GM19043 (cell line): ENCODE data around the gene NCAPD3.
"Not testable (repeated sequence)": the region's sequence is repeated elsewhere in the genome, so short reads cannot be mapped to it uniquely, and the experiment has no call there.

Experiments
- ATAC-seq: cut with Tn5 transposase; IDR thresholded peaks from one replicate; pipeline ENCODE4 v1.9.1; 2021; ENCODE audit warnings: low read depth; ENCODE audit not compliant: unreplicated experiment

Gene NCAPD3

GRCh38 chr11:134226806-134227325, 3.1 kb upstream of the NCAPD3 start:
- ATAC-seq, result no peak

GRCh38 chr11:134224710-134225664, 1.2 kb upstream of the NCAPD3 start:
- ATAC-seq, result peak; percentile 12

- no peak for ATAC-seq
These were observed 646 bp downstream of the NCAPD3 start for GRCh38 chr11:134223121-134223520.

GRCh38 chr11:134216816-134217215, 7.0 kb downstream of the NCAPD3 start:
- no peak for ATAC-seq

- ATAC-seq, result no peak
These were observed 7.9 kb downstream of the NCAPD3 start for GRCh38 chr11:134215836-134216235.

GRCh38 chr11:134207538-134208239, 16.1 kb downstream of the NCAPD3 start:
- ATAC-seq, result no peak

GRCh38 chr11:134206185-134206584, 17.6 kb downstream of the NCAPD3 start:
- ATAC-seq, result no peak

GRCh38 chr11:134205729-134206128, 18.0 kb downstream of the NCAPD3 start:
- ATAC-seq, result no peak

GRCh38 chr11:134202661-134203060, 21.1 kb downstream of the NCAPD3 start:
- no peak for ATAC-seq

- ATAC-seq, result no peak
These were observed 23.1 kb downstream of the NCAPD3 start for GRCh38 chr11:134200688-134201087.

GRCh38 chr11:134199531-134199930, 24.2 kb downstream of the NCAPD3 start:
- ATAC-seq, result no peak

- ATAC-seq, result no peak
These were observed 27.0 kb downstream of the NCAPD3 start for GRCh38 chr11:134196756-134197155.

GRCh38 chr11:134188092-134188491, 35.7 kb downstream of the NCAPD3 start:
- not testable (repeated sequence) for ATAC-seq

GRCh38 chr11:134181707-134182106, 42.1 kb downstream of the NCAPD3 start:
- ATAC-seq, result no peak

GRCh38 chr11:134178032-134178674, 45.6 kb downstream of the NCAPD3 start:
- no peak for ATAC-seq

- ATAC-seq, result no peak
These were observed 47.5 kb downstream of the NCAPD3 start for GRCh38 chr11:134176284-134176683.

- ATAC-seq, result no peak
These were observed 50.5 kb downstream of the NCAPD3 start for GRCh38 chr11:134173296-134173695.

GRCh38 chr11:134171951-134172350, 51.8 kb downstream of the NCAPD3 start:
- no peak for ATAC-seq

GRCh38 chr11:134170919-134171281, 52.9 kb downstream of the NCAPD3 start:
- no peak for ATAC-seq

- ATAC-seq, result no peak
These were observed 53.4 kb downstream of the NCAPD3 start for GRCh38 chr11:134170177-134170918.
